CD8-positive, alpha-beta memory T cell (primary cell): Measurements from ENCODE around the gene CCDC137. TPM values are rescaled to one million over a fixed set of nuclear protein-coding genes. Genes with fewer than 3 reads are reported as not detected.
"Not testable (repeated sequence)": the region's sequence is repeated elsewhere in the genome, so short reads cannot be mapped to it uniquely, and the experiment has no call there.

ENCODE experiments used
- CTCF ChIA-PET: fragments of 350-600 bp; sonication (Branson Sonifier 250); formaldehyde crosslinking; loops from one replicate; lab custom pipeline; 2021; ENCODE audit warnings: antibody characterized with exemption; lab: Charles Lee
- POLR2A ChIA-PET: fragments of 350-600 bp; sonication (Branson Sonifier 250); formaldehyde crosslinking; loops from one replicate; lab custom pipeline; 2021; ENCODE audit warnings: antibody characterized with exemption; lab: Charles Lee
- DNase-seq, 5 donors: peaks; one replicate each; pipeline versions ENCODE4 v3.0.0 to v3.0.0-alpha.2; 2020 to 2022; ENCODE audit warnings: mixed read lengths in 1 of 5
- H3K27ac ChIP-seq: one replicate; pipeline ENCODE4 v1.7.0; 2013; ENCODE audit warnings: low read depth, mild to moderate bottlenecking, low read length, moderate library complexity
- H3K27me3 ChIP-seq: 2 replicates; pipeline ENCODE4 v1.7.0; 2013; ENCODE audit warnings: low read length, mild to moderate bottlenecking; ENCODE audit not compliant: insufficient read depth, poor library complexity, severe bottlenecking
- H3K36me3 ChIP-seq: 2 replicates; pipeline ENCODE4 v1.7.0; 2013; ENCODE audit warnings: mild to moderate bottlenecking, low read length, moderate library complexity; ENCODE audit not compliant: insufficient read depth
- H3K4me1 ChIP-seq: 2 replicates; pipeline ENCODE4 v1.7.0; 2013; ENCODE audit warnings: mild to moderate bottlenecking, low read length, moderate library complexity; ENCODE audit not compliant: insufficient read depth
- H3K4me3 ChIP-seq: 2 replicates; pipeline ENCODE4 v1.7.0; 2013; ENCODE audit warnings: mild to moderate bottlenecking, low read length
- H3K9me3 ChIP-seq: 2 replicates; pipeline ENCODE4 v1.7.0; 2013; ENCODE audit warnings: mild to moderate bottlenecking, low read length
- H3K27ac Mint-ChIP-seq, 8 donors: one replicate each; pipeline ENCODE4 v1.8.0; 2020 to 2021; ENCODE audit warnings: mixed read lengths in 8 of 8, mild to moderate bottlenecking in 6 of 8, inconsistent platforms in 3 of 8, moderate library complexity in 3 of 8
- H3K27me3 Mint-ChIP-seq, 2 donors: one replicate each; pipeline ENCODE4 v1.8.0; 2020 to 2021; ENCODE audit warnings: mixed read lengths in 2 of 2, mild to moderate bottlenecking in 1 of 2, moderate library complexity in 1 of 2
- H3K36me3 Mint-ChIP-seq, 3 donors: one replicate each; pipeline ENCODE4 v1.8.0; 2020 to 2021; ENCODE audit warnings: mixed read lengths in 3 of 3, inconsistent platforms in 1 of 3, mild to moderate bottlenecking in 1 of 3
- H3K4me1 Mint-ChIP-seq, 3 donors: one replicate each; pipeline ENCODE4 v1.8.0; 2020 to 2021; ENCODE audit warnings: mixed read lengths in 3 of 3, inconsistent platforms in 1 of 3, mild to moderate bottlenecking in 1 of 3
- H3K4me3 Mint-ChIP-seq, 7 donors: one replicate each; pipeline ENCODE4 v1.8.0; 2020 to 2021; ENCODE audit warnings: mixed read lengths in 7 of 7, mild to moderate bottlenecking in 6 of 7, moderate library complexity in 4 of 7, inconsistent platforms in 2 of 7
- H3K9me3 Mint-ChIP-seq, 5 donors: one replicate each; pipeline ENCODE4 v1.8.0; 2020 to 2022; ENCODE audit warnings: mixed read lengths in 5 of 5, mild to moderate bottlenecking in 3 of 5, moderate library complexity in 2 of 5, inconsistent platforms in 1 of 5
- polyA plus RNA-seq: library from polyadenylated mRNA; unstranded; fragments of 300-500 nt; fragmentation: Illumina TruSeq; gene quantifications from one replicate; pipeline ENCODE4 v1.2.3, GENCODE V29; 2021
- total RNA-seq, 2 experiments: library from RNA; stranded (reverse); gene quantifications; one replicate each; pipeline ENCODE4 v1.2.3, GENCODE V29; 2021

CCDC137 gene
- total and polyA plus RNA-seq, 3 experiments from 2014 or later: 22.2 to 70.7 (median 68.6) TPM

- ChIA-PET POLR2A (interaction anchor here (1.0 to 1.3 kb wide), 2 partner anchors 18 to 37 kb away, joined by 4 to 6 read pairs; partner anchors contain the start of genes ARL16 and HGS), CTCF (no interaction called here)
- peaks cover 0 to 36% (median 6%) of the 10 kb centered on the region in 3 donors for H3K36me3 Mint-ChIP-seq
- H3K27ac Mint-ChIP-seq: peak overlapping the region; percentile 86 to 98 (median 96)
- Histone ChIP-seq H3K36me3 (peaks cover 9% of the 10 kb centered on the region), H3K27me3 (no peaks in the 10 kb centered on the region), H3K9me3 (no peaks in the 10 kb centered on the region), H3K27ac (peak overlapping the region; percentile 81), H3K4me3 (peak overlapping the region; percentile 76), H3K4me1 (peaks cover 54% of the 10 kb centered on the region)
- no peaks in the 10 kb centered on the region for H3K27me3 Mint-ChIP-seq
- H3K4me3 Mint-ChIP-seq: peak overlapping the region; percentile 93 to 99 (median 94)
- H3K9me3 Mint-ChIP-seq: no peaks in the 10 kb centered on the region
- peak in 2 of 5 donors; percentile 16 to 55 for DNase-seq
- peaks cover 27 to 49% (median 41%) of the 10 kb centered on the region in 3 donors for H3K4me1 Mint-ChIP-seq
Measured at GRCh38 chr17:81665205-81666091, 1.1 kb upstream of the CCDC137 start.

- Histone ChIP-seq H3K27ac (peak overlapping the region; percentile 81), H3K4me3 (peak overlapping the region; percentile 76), H3K27me3 (no peaks in the 10 kb centered on the region), H3K36me3 (peaks cover 10% of the 10 kb centered on the region), H3K4me1 (peaks cover 54% of the 10 kb centered on the region), H3K9me3 (no peaks in the 10 kb centered on the region)
- Mint-ChIP-seq H3K4me3 (peak overlapping the region; percentile 93 to 99 (median 94)), H3K36me3 (peaks cover 0 to 38% (median 6%) of the 10 kb centered on the region in 3 donors), H3K4me1 (peaks cover 27 to 49% (median 41%) of the 10 kb centered on the region in 3 donors), H3K9me3 (no peaks in the 10 kb centered on the region), H3K27me3 (no peaks in the 10 kb centered on the region), H3K27ac (peak overlapping the region; percentile 86 to 98 (median 96))
- peak in 1 of 5 donors; percentile 10 for DNase-seq
- ChIA-PET CTCF (no interaction called here), POLR2A (interaction anchor here (0.7 to 1.0 kb wide), 4 partner anchors 11 to 878 kb away, joined by 3 to 9 read pairs (median 4); partner anchors contain the start of genes ARL16 and HGS)
Measured at GRCh38 chr17:81666092-81666341, 520 bp upstream of the CCDC137 start.

GRCh38 chr17:81667754-81668153 is 1.2 kb downstream of the CCDC137 start:
- peaks cover 45% of the 10 kb centered on the region for H3K4me1 ChIP-seq
- POLR2A ChIA-PET: interaction anchor here (0.6 to 1.5 kb wide), 2 partner anchors 16 to 55 kb away, joined by 3 to 5 read pairs; partner anchors contain the start of genes ARL16 and HGS
- H3K4me1 Mint-ChIP-seq: peaks cover 23 to 46% (median 38%) of the 10 kb centered on the region in 3 donors
- no peaks in the 10 kb centered on the region for H3K9me3 Mint-ChIP-seq
- no peak overlapping the region for H3K27ac ChIP-seq
- H3K9me3 ChIP-seq: no peaks in the 10 kb centered on the region
- H3K36me3 Mint-ChIP-seq: peaks cover 0 to 56% (median 6%) of the 10 kb centered on the region in 3 donors
- peak overlapping the region in 6 of 8 donors; percentile 23 to 88 (median 71) for H3K27ac Mint-ChIP-seq
- CTCF ChIA-PET: interaction anchor here (1.2 kb wide), 1 partner anchor 17 kb away, joined by 3 read pairs; no protein-coding TSS in a partner anchor
- H3K4me3 ChIP-seq: no peak overlapping the region
- H3K27me3 Mint-ChIP-seq: no peaks in the 10 kb centered on the region
- peak overlapping the region; percentile 71 to 99 (median 94) for H3K4me3 Mint-ChIP-seq
- no peaks in the 10 kb centered on the region for H3K27me3 ChIP-seq
- peaks cover 26% of the 10 kb centered on the region for H3K36me3 ChIP-seq
- DNase-seq: no peak

- no peaks in the 10 kb centered on the region for H3K9me3 ChIP-seq
- ChIA-PET CTCF (no interaction called here), POLR2A (no interaction called here)
- Mint-ChIP-seq H3K27ac (peak overlapping the region in 1 of 8 donors; percentile 66), H3K9me3 (no peaks in the 10 kb centered on the region), H3K27me3 (no peaks in the 10 kb centered on the region), H3K36me3 (peaks cover 0 to 61% (median 4%) of the 10 kb centered on the region in 3 donors), H3K4me1 (peaks cover 16 to 21% (median 16%) of the 10 kb centered on the region in 3 donors), H3K4me3 (no peak overlapping the region)
- no peaks in the 10 kb centered on the region for H3K27me3 ChIP-seq
- peaks cover 28% of the 10 kb centered on the region for H3K36me3 ChIP-seq
- no peak overlapping the region for H3K4me3 ChIP-seq
- H3K4me1 ChIP-seq: peaks cover 9% of the 10 kb centered on the region
- H3K27ac ChIP-seq: no peak overlapping the region
- DNase-seq: no peak
Measured at GRCh38 chr17:81672504-81672903, 6.0 kb downstream of the CCDC137 start.

GRCh38 chr17:81672954-81673353 is 6.4 kb downstream of the CCDC137 start:
- Mint-ChIP-seq H3K9me3 (no peaks in the 10 kb centered on the region), H3K36me3 (peaks cover 0 to 56% (median 1%) of the 10 kb centered on the region in 3 donors), H3K4me3 (no peak overlapping the region), H3K27me3 (no peaks in the 10 kb centered on the region), H3K27ac (peak overlapping the region in 1 of 8 donors; percentile 20), H3K4me1 (peaks cover 11 to 17% (median 11%) of the 10 kb centered on the region in 3 donors)
- Histone ChIP-seq H3K4me3 (no peak overlapping the region), H3K27me3 (no peaks in the 10 kb centered on the region), H3K4me1 (peaks cover 4% of the 10 kb centered on the region), H3K27ac (no peak overlapping the region), H3K36me3 (peaks cover 28% of the 10 kb centered on the region), H3K9me3 (no peaks in the 10 kb centered on the region)
- POLR2A ChIA-PET: no interaction called here
- DNase-seq: no peak
- CTCF ChIA-PET: no interaction called here

GRCh38 chr17:81673561-81674258 is 7.2 kb downstream of the CCDC137 start:
- ChIA-PET POLR2A (interaction anchor here (1.7 kb wide), 1 partner anchor 10 kb away, joined by 4 read pairs; the partner anchor contains the start of genes ARL16 and HGS), CTCF (no interaction called here)
- Histone ChIP-seq H3K27ac (no peak overlapping the region), H3K9me3 (no peaks in the 10 kb centered on the region), H3K36me3 (peaks cover 28% of the 10 kb centered on the region), H3K4me1 (no peaks in the 10 kb centered on the region), H3K4me3 (no peak overlapping the region), H3K27me3 (no peaks in the 10 kb centered on the region)
- no peaks in the 10 kb centered on the region for H3K9me3 Mint-ChIP-seq
- no peaks in the 10 kb centered on the region for H3K27me3 Mint-ChIP-seq
- H3K36me3 Mint-ChIP-seq: peaks cover 0 to 50% (median 0%) of the 10 kb centered on the region in 3 donors
- DNase-seq: no peak
- H3K4me1 Mint-ChIP-seq: peaks cover 5 to 9% (median 7%) of the 10 kb centered on the region in 3 donors
- H3K27ac Mint-ChIP-seq: peak overlapping the region in 2 of 8 donors; percentile 20 to 54
- no peak overlapping the region for H3K4me3 Mint-ChIP-seq

- peak in 1 of 5 donors; percentile 33 for DNase-seq
Measured at GRCh38 chr17:81675515-81676221, 9.1 kb downstream of the CCDC137 start.

More at GRCh38 chr17:81675515-81676221, 9.1 kb downstream of the CCDC137 start:
- H3K27me3 ChIP-seq, H3K27me3 Mint-ChIP-seq, H3K27ac ChIP-seq, H3K4me1 Mint-ChIP-seq, H3K9me3 ChIP-seq, H3K4me1 ChIP-seq, H3K9me3 Mint-ChIP-seq, H3K4me3 ChIP-seq: not testable (repeated sequence)
- Mint-ChIP-seq H3K36me3 (peaks cover 0 to 45% (median 0%) of the 10 kb centered on the region in 3 donors), H3K4me3 (peak overlapping the region in 1 of 7 donors; percentile 48), H3K27ac (peak overlapping the region in 1 of 8 donors; percentile 48)
- ChIA-PET CTCF (interaction anchor here (1.0 to 1.1 kb wide), 2 partner anchors 17 to 1102 kb away, joined by 3 read pairs; no protein-coding TSS in a partner anchor), POLR2A (interaction anchor here (1.7 kb wide), 1 partner anchor 8 kb away, joined by 4 read pairs; the partner anchor contains the start of genes ARL16 and HGS)
- H3K36me3 ChIP-seq: peaks cover 18% of the 10 kb centered on the region
